HepG2 (cell line): ENCODE data around the gene ADGRD1. TPM values are rescaled to one million over a fixed set of nuclear protein-coding genes. Genes with fewer than 3 reads are reported as not detected.

Experiments used
- ATF2 ChIP-seq: sonication (generic); formaldehyde crosslinking; IDR thresholded peaks from 2 replicates; pipeline ENCODE4 v1.4.0; 2020; ENCODE audit warnings: missing genetic modification reagents
- BCL6 ChIP-seq: IDR thresholded peaks from 2 replicates; pipeline ENCODE4 v1.6.1; 2016; ENCODE audit warnings: missing genetic modification reagents, missing compliant biosample characterization
- BHLHE40 ChIP-seq: IDR thresholded peaks from 2 replicates; pipeline ENCODE4 v1.6.1; 2011; ENCODE audit warnings: low read length, improper control_type of control experiment
- E2F5 ChIP-seq: sonication (generic); formaldehyde crosslinking; conservative IDR thresholded peaks from 2 replicates; pipeline ENCODE4 v1.4.0; 2020; ENCODE audit warnings: missing genetic modification reagents
- GLI4 ChIP-seq: sonication (generic); formaldehyde crosslinking; IDR thresholded peaks from 2 replicates; pipeline ENCODE4 v1.5.1; 2020; ENCODE audit warnings: missing genetic modification reagents, mild to moderate bottlenecking, moderate library complexity, borderline replicate concordance
- HOXD1 ChIP-seq: sonication (generic); formaldehyde crosslinking; IDR thresholded peaks from 2 replicates; pipeline ENCODE4 v1.5.0; 2020; ENCODE audit warnings: missing genetic modification reagents
- IRX3 ChIP-seq: sonication (generic); formaldehyde crosslinking; IDR thresholded peaks from 2 replicates; pipeline ENCODE4 v1.8.1; 2023; ENCODE audit warnings: mild to moderate bottlenecking, low read depth, missing genetic modification reagents, borderline replicate concordance
- MED1 ChIP-seq: sonication (generic); formaldehyde crosslinking; IDR thresholded peaks from 2 replicates; pipeline ENCODE4 v1.4.0; 2020; ENCODE audit warnings: missing genetic modification reagents
- MXI1 ChIP-seq: IDR thresholded peaks from 3 replicates; pipeline ENCODE4 v1.6.1; 2012; ENCODE audit warnings: low read depth, low read length, inconsistent platforms, borderline replicate concordance
- NRL ChIP-seq: sonication (generic); formaldehyde crosslinking; IDR thresholded peaks from 2 replicates; pipeline ENCODE4 v1.5.0; 2020; ENCODE audit warnings: missing genetic modification reagents, mild to moderate bottlenecking, moderate library complexity, borderline replicate concordance
- RBM22 ChIP-seq: fragments of 200-400 bp; formaldehyde crosslinking; optimal IDR thresholded peaks from 2 replicates; pipeline ENCODE3; 2017; ENCODE audit warnings: mild to moderate bottlenecking, low read length, moderate library complexity
- RFX1 ChIP-seq: fragments of 450-650 bp; IDR thresholded peaks from 2 replicates; pipeline ENCODE4 v1.6.1; 2017
- SMAD3 ChIP-seq: sonication (generic); formaldehyde crosslinking; IDR thresholded peaks from 2 replicates; pipeline ENCODE4 v1.4.0; 2020; ENCODE audit warnings: missing genetic modification reagents
- SMARCE1 ChIP-seq: fragments of 450-650 bp; IDR thresholded peaks from 2 replicates; pipeline ENCODE4 v1.6.1; 2017; ENCODE audit warnings: borderline replicate concordance
- SRSF4 ChIP-seq: fragments of 200-400 bp; formaldehyde crosslinking; IDR thresholded peaks from one replicate; pipeline ENCODE4 v1.6.1; 2018; ENCODE audit warnings: mild to moderate bottlenecking, low read depth, low read length, moderate library complexity; ENCODE audit not compliant: poor library complexity, severe bottlenecking
- ZBTB26 ChIP-seq: IDR thresholded peaks from 2 replicates; pipeline ENCODE4 v1.6.1; 2016; ENCODE audit warnings: missing compliant biosample characterization, missing genetic modification reagents, borderline replicate concordance
- ZBTB38 ChIP-seq: sonication (generic); formaldehyde crosslinking; IDR thresholded peaks from 2 replicates; pipeline ENCODE4 v1.5.1; 2020; ENCODE audit warnings: mild to moderate bottlenecking, missing genetic modification reagents
- ZGPAT ChIP-seq: IDR thresholded peaks from 2 replicates; pipeline ENCODE4 v1.6.1; 2016; ENCODE audit warnings: mild to moderate bottlenecking
- ZNF33B ChIP-seq: sonication (generic); formaldehyde crosslinking; IDR thresholded peaks from 2 replicates; pipeline ENCODE4 v1.5.1; 2020; ENCODE audit warnings: mild to moderate bottlenecking, missing genetic modification reagents
- ZNF674 ChIP-seq: sonication (generic); formaldehyde crosslinking; IDR thresholded peaks from 2 replicates; pipeline ENCODE4 v1.5.0; 2020; ENCODE audit warnings: low read depth, mild to moderate bottlenecking, missing genetic modification reagents
- ZSCAN20 ChIP-seq: sonication (generic); formaldehyde crosslinking; IDR thresholded peaks from 2 replicates; pipeline ENCODE4 v1.4.0; 2020; ENCODE audit warnings: missing genetic modification reagents, mild to moderate bottlenecking, borderline replicate concordance
- polyA plus RNA-seq, 8 experiments: library from polyadenylated mRNA; depleted of rRNA in 3 of 8; stranded (reverse) in 7 of 8; unstranded in 1 of 8; fragments of >200 nt; fragmentation: Illumina TruSeq in 4 of 8; extraction: Trizol in 4 of 8; gene quantifications; 2 replicates each; pipeline versions ENCODE4 v1.2.1 to v1.2.3, GENCODE V29; 2011 to 2016; ENCODE audit warnings: low read depth in 4 of 8, missing spikeins in 1 of 8, mixed read lengths in 1 of 8; ENCODE audit not compliant: insufficient read depth in 1 of 8
- total RNA-seq, 5 experiments: library from RNA; depleted of rRNA; stranded (reverse); fragments of >200 nt; fragmentation: Illumina TruSeq; extraction: Trizol; gene quantifications; 2 replicates each; pipeline ENCODE4 v1.2.3, GENCODE V29; 2016; ENCODE audit warnings: low read depth in 1 of 5
- TF ChIP-seq, protein P1 (sequence below): sonication (generic); formaldehyde crosslinking; IDR thresholded peaks from 2 replicates; pipeline ENCODE4 v1.8.1; 2022; ENCODE audit warnings: mild to moderate bottlenecking, missing genetic modification reagents
- TF ChIP-seq, protein P2 (sequence below): IDR thresholded peaks from 2 replicates; pipeline ENCODE4 v1.6.1; 2016

The ADGRD1 gene
- total and polyA plus RNA-seq, 2 of the 13 experiments (the other 11 are each of a cell fraction or from before 2014, with no cell fraction given): 0.46 to 12.4 TPM

DNA sequence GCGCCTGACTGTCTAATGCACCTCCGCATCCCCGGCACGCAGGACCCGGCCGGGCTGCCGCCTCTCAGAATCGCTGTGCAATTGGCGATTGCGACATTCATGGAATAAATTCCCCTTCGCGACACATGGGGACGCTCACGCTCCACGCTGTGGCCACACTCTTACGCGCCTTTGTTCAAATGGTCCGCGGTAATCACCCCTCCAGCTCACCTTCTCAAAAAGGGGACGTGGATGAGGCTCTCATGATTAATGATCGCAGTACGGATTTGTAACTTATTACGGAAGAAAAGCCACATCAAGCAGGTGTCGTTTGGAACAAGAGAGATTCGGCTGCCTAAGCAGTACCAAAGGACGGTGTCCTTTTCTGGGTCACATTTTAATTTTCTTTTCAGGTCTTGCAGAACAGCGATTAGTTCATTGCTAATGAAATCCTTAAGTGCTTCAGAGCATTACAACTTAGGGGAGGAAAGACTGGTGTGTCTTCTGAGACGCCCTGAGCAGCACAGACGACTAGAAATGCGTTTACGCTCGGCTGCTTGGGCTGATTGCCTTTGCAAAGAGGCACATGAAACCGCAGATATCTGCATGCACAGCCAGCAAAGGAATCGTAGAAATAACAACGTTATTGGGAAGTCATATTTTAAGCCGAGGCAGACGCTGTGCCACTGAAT, 37.3 kb upstream of the ADGRD1 start (continued):
- peak; percentile 41; the same call in 1 of the 2 replicates for TF ChIP-seq BCL6 (CRISPR knock-in tag)
- TF ChIP-seq RFX1: no peak
- no peak for TF ChIP-seq ZSCAN20
- TF ChIP-seq, protein P1, sequence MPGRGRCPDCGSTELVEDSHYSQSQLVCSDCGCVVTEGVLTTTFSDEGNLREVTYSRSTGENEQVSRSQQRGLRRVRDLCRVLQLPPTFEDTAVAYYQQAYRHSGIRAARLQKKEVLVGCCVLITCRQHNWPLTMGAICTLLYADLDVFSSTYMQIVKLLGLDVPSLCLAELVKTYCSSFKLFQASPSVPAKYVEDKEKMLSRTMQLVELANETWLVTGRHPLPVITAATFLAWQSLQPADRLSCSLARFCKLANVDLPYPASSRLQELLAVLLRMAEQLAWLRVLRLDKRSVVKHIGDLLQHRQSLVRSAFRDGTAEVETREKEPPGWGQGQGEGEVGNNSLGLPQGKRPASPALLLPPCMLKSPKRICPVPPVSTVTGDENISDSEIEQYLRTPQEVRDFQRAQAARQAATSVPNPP: no peak
- no peak for TF ChIP-seq IRX3 (CRISPR knock-in tag)
- peak; percentile 26; the same call in 1 of the 2 replicates for TF ChIP-seq ZBTB26 (CRISPR knock-in tag)
- TF ChIP-seq NRL: 0 out of 2 replicates have a peak, but pooled peaks have one; percentile 46
- TF ChIP-seq MXI1: no peak
- no peak for TF ChIP-seq HOXD1 (CRISPR knock-in tag)
- TF ChIP-seq BHLHE40: peak; percentile 26; the same call in 1 of the 2 replicates
- peak; percentile 23; the same call in 1 of the 2 replicates for TF ChIP-seq ZGPAT (CRISPR knock-in tag)
- 0 out of 2 replicates have a peak, but pooled peaks have one; percentile 57 for TF ChIP-seq ZBTB38 (CRISPR knock-in tag)
- no peak for TF ChIP-seq ZNF33B
- no peak for TF ChIP-seq ZNF674 (CRISPR knock-in tag)
- 0 out of 2 replicates have a peak, but pooled peaks have one; percentile 29 for TF ChIP-seq ATF2 (CRISPR knock-in tag)
- peak; percentile 64 for TF ChIP-seq MED1 (CRISPR knock-in tag)
- no peak for TF ChIP-seq GLI4 (CRISPR knock-in tag)
- no peak for TF ChIP-seq SRSF4
- peak; percentile 71; the same call in 1 of the 2 replicates for TF ChIP-seq E2F5 (CRISPR knock-in tag)
- TF ChIP-seq SMAD3 (CRISPR knock-in tag): no peak; the same call in 1 of the 2 replicates
- TF ChIP-seq SMARCE1: no peak
- TF ChIP-seq, protein P2, sequence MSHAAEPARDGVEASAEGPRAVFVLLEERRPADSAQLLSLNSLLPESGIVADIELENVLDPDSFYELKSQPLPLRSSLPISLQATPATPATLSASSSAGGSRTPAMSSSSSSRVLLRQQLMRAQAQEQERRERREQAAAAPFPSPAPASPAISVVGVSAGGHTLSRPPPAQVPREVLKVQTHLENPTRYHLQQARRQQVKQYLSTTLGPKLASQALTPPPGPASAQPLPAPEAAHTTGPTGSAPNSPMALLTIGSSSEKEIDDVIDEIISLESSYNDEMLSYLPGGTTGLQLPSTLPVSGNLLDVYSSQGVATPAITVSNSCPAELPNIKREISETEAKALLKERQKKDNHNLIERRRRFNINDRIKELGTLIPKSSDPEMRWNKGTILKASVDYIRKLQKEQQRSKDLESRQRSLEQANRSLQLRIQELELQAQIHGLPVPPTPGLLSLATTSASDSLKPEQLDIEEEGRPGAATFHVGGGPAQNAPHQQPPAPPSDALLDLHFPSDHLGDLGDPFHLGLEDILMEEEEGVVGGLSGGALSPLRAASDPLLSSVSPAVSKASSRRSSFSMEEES (CRISPR knock-in tag): 0 out of 2 replicates have a peak, but pooled peaks have one; percentile 13
- no peak for TF ChIP-seq RBM22
